ENCODE data around the gene KCNF1. TPM values are rescaled to one million over a fixed set of nuclear protein-coding genes. Genes with fewer than 3 reads are reported as not detected.

Gene KCNF1
- total RNA-seq, 1 experiment from 2014 or later, result 3.2 TPM

GRCh38 chr2:10954416-10954815 lies 42.7 kb downstream of the KCNF1 start:
- no peak overlapping the region for H3K27ac Mint-ChIP-seq
- Histone ChIP-seq H2BK20ac (ENCODE audit: low read depth, low read length, poor library complexity, severe bottlenecking) (no peak overlapping the region), H3K14ac (ENCODE audit: insufficient read depth, low read length) (no peak overlapping the region), H3K4me1 (ENCODE audit: insufficient read depth, low read length) (no peaks in the 10 kb centered on the region), H2BK12ac (ENCODE audit: insufficient read length, low read depth, low read length) (no peak overlapping the region), H3K9ac (ENCODE audit: extremely low read depth, insufficient read length, low read length) (no peak overlapping the region), H3K18ac (ENCODE audit: insufficient read length, low read depth, low read length) (no peak overlapping the region), H2BK120ac (ENCODE audit: low read depth, low read length, poor library complexity, severe bottlenecking) (no peak overlapping the region), H2BK15ac (ENCODE audit: low read depth, low read length) (no peak overlapping the region), H4K5ac (ENCODE audit: insufficient read length, low read depth, low read length) (no peak overlapping the region), H3K9me3 (ENCODE audit: control insufficient read depth, low read depth, low read length) (no peaks in the 10 kb centered on the region), H4K20me1 (ENCODE audit: control insufficient read depth, insufficient read depth, insufficient read length) (no peaks in the 10 kb centered on the region), H3K79me2 (ENCODE audit: insufficient read depth, low read length) (no peaks in the 10 kb centered on the region), H3K79me1 (ENCODE audit: insufficient read depth, low read depth, low read length, poor library complexity, severe bottlenecking) (no peaks in the 10 kb centered on the region), H3K23ac (ENCODE audit: insufficient read length, low read depth, low read length) (no peak overlapping the region), H4K91ac (ENCODE audit: insufficient read length, low read depth, low read length) (no peak overlapping the region), H3K27ac (ENCODE audit: insufficient read length, low read depth, low read length) (no peak overlapping the region), H3K56ac (ENCODE audit: insufficient read length, low read depth, low read length) (no peak overlapping the region), H3K4ac (ENCODE audit: low read depth, low read length) (no peak overlapping the region), H3K23me2 (ENCODE audit: insufficient read length, low read depth, low read length, poor library complexity, severe bottlenecking) (no peaks in the 10 kb centered on the region), H2BK5ac (ENCODE audit: insufficient read length, low read length) (no peak overlapping the region), H3K27me3 (ENCODE audit: insufficient read depth, low read length) (no peaks in the 10 kb centered on the region), H3T11ph (ENCODE audit: low read length) (no peak overlapping the region), H2AFZ (ENCODE audit: low read length) (no peak overlapping the region), H2AK5ac (ENCODE audit: insufficient read length, low read length) (no peak overlapping the region), H4K8ac (replicated peaks; ENCODE audit: insufficient read length, low read depth, low read length) (no peak overlapping the region), H3K4me2 (ENCODE audit: insufficient read depth, insufficient read length, low read length) (no peak overlapping the region)
- no peak for DNase-seq
- peaks cover 7% of the 10 kb centered on the region for H3K27me3 Mint-ChIP-seq (ENCODE audit: low read depth)
- H3K36me3 Mint-ChIP-seq (ENCODE audit: insufficient read depth in 1 of 3, low read depth in 3 of 3), result peaks cover 6 to 11% (median 10%) of the 10 kb centered on the region in 3 experiments
- no peak overlapping the region for H3K4me3 Mint-ChIP-seq
- peaks cover 9 to 16% of the 10 kb centered on the region in 2 experiments for H3K4me1 Mint-ChIP-seq
- TF ChIP-seq, protein P1, sequence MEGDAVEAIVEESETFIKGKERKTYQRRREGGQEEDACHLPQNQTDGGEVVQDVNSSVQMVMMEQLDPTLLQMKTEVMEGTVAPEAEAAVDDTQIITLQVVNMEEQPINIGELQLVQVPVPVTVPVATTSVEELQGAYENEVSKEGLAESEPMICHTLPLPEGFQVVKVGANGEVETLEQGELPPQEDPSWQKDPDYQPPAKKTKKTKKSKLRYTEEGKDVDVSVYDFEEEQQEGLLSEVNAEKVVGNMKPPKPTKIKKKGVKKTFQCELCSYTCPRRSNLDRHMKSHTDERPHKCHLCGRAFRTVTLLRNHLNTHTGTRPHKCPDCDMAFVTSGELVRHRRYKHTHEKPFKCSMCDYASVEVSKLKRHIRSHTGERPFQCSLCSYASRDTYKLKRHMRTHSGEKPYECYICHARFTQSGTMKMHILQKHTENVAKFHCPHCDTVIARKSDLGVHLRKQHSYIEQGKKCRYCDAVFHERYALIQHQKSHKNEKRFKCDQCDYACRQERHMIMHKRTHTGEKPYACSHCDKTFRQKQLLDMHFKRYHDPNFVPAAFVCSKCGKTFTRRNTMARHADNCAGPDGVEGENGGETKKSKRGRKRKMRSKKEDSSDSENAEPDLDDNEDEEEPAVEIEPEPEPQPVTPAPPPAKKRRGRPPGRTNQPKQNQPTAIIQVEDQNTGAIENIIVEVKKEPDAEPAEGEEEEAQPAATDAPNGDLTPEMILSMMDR (conservative IDR thresholded peaks at IDR 0.05), result no peak
- H3K9me3 Mint-ChIP-seq, result peaks cover 18 to 21% of the 10 kb centered on the region in 2 experiments
- no CpG with 5 or more reads among the region's 2 CpGs for WGBS (ENCODE audit: extremely low coverage, insufficient read length, low lambda C conversion rate)

Measured in H9 (cell line).